ENCODE measurements around the gene MYEOV. TPM values are rescaled to one million over a fixed set of nuclear protein-coding genes. Genes with fewer than 3 reads are reported as not detected.

Gene MYEOV
- 1 to 10 TPM in 1 of 2 donors, under 1 TPM in 1; 0.16 to 2.9 TPM for total RNA-seq
- long read RNA-seq, result 0 reads

DNA sequence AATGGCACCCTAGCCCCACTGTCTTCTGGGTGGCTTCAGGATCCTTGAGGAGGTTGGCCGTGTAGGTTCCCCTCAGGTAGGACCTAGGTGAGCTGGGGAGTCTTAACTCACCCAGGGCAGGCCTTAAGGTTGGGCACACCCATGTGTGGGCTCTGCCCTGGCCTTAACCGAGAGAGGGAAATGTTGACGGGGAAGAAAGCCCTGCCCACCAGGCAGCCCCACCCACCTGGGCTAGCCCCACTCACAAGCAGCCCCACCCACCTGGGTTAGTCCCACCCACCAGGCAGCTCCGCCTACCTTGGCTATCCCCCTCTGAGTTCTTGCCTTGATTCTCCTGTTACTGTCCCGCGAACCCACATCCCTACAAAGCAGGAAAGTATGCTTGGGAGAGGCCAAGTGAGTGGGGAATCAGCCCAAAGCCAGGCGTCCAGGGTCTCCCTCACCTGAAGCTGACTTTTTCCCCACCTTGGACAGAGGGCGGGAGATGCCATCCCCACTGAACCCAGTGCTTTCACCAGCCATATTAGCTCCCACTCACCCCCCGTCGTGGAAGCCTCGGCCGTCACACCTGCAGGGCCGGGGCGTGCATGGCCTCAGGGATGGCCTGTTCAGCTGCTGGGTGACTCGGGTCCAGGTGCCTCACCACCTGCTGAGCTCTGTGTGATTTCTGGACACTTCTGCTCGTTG, at the start of gene MYEOV:
Gene MYEOV, plus strand, starts transcription at position 337 of the 687 bp plus-strand sequence. CDS start 1,200 bp downstream, outside the sequence.
- peak; percentile 26 for DNase-seq
- ATAC-seq, result no peak
- intact Hi-C loops (cut with DNase I), result loop anchor here (5.0 kb wide), 1 partner anchor 348 kb away; the partner anchor contains the start of gene CCND1 (in 2 of the 2)

GRCh38 chr11:69244266-69244665, 49.7 kb upstream of the MYEOV start:
- no peak for DNase-seq
- intact Hi-C loops (cut with DNase I), result no loop called here
- no peak for ATAC-seq

- no peak for DNase-seq
- no peak for ATAC-seq
- intact Hi-C loops (cut with DNase I), result no loop called here
Observed at GRCh38 chr11:69245041-69245440, 48.9 kb upstream of the MYEOV start.

- no peak for DNase-seq
- no peak for ATAC-seq
- intact Hi-C loops (cut with DNase I), result no loop called here
Observed at GRCh38 chr11:69245491-69246345, 48.2 kb upstream of the MYEOV start.

- intact Hi-C loops (cut with DNase I), result no loop called here
- DNase-seq (no peak), ATAC-seq (no peak)
Observed at GRCh38 chr11:69249311-69250185, 44.4 kb upstream of the MYEOV start.

DNA sequence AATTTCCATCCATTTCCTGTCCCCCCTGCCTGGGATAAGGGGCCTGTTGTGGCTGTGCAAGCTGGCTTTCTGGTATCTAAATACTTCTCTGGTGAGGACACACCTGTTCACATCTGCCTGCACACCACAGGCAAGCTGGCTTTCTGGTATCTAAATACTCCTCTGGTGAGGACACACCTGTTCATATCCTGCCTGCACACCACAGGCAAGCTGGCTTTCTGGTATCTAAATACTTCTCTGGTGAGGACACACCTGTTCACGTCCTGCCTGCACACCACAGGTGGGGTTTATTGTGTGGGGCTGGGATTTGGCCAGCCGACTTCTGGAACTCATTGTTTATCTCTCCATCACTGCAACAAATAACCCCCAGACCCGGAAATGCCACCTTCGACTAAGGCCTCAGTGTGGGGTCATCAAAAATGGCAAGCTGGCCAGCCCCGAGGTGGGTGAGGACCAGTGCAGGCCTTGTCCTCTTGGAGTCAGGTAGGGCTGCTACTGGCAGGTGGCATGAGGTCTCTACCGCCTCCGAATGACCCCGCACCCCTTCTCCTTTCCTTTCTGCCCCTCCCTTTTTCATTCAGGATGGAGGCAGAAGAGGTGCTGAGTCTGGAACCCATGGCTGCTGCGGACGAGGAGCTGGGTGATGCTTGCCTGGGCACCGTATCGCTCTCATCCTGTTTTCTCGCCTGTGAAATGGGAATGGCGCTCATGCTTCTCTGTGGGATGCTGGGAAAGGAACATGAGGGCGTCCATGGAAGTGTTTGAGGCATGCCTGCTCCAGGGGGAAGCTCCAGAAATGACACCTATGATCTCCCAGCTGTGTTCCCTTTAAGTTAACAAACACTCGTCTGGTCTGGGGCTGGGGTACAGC, 43.5 kb upstream of the MYEOV start:
- DNase-seq, result no peak
- ATAC-seq, result no peak
- intact Hi-C loops (cut with DNase I), result no loop called here

GRCh38 chr11:69251057-69251393, 42.9 kb upstream of the MYEOV start:
- intact Hi-C loops (cut with DNase I), result no loop called here
- no peak for ATAC-seq

DNA sequence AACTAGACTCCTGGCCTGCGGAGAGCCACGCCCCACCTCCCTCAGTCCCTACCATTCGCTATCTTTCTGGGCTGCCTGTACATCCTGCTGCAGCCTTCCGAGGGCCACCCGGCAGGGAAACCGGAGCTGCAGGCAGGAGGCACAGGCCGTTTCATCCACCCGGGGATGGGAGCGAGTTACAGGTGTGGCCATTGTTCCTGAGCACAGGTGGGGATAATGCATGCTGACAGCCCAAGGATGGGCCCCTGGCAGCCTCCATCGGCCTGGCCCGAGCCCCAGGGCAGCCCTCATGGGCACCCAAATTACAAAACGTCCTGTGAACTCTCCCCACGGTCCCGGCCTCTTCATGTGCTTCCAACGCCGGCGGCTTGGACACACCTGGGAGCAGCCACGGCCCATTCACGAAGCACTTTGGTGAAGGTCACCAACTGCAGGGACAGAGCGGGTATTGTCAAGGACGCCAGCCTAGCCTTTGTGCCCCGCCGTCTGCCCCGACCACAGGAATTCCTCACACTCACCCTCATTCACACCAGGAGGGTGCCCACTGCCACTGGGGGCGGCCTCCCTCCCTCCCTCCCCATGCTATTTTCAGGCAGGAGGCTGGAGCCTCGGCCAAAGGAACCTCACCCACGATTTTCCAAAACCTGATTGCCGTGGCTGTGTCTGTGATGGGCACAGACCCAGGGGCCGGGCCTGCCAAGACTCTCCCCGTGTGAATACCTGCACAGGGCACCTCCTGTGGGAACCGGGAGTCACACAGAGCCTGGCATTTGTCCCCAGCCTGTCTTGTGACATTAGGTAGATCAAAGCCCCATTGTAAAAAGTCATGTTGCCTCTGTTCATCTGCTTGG, 42.1 kb upstream of the MYEOV start:
- no peak for DNase-seq
- no peak for ATAC-seq
- intact Hi-C loops (cut with DNase I), result no loop called here

More at GRCh38 chr11:69251057-69251393, 42.9 kb upstream of the MYEOV start:
- no peak for DNase-seq

DNA sequence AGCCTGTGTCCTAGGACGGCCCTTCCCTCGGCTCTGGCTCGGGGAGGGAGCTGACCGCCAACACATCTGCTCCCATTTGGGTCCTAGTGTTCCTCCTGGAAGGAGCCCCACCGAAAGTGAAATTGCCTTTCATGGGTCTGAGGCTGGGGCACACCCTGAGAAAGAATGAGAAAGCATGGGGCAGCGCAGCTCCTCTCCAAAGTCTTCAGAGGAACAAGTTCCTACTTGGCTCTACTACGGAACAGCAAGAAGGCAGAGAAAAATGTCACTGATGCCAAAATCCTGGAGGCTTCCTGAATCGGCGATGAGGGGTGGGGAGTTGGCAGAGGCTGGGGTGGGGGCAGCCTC, 41.5 kb upstream of the MYEOV start:
- DNase-seq, result no peak
- intact Hi-C loops (cut with DNase I), result no loop called here
- ATAC-seq, result no peak

DNA sequence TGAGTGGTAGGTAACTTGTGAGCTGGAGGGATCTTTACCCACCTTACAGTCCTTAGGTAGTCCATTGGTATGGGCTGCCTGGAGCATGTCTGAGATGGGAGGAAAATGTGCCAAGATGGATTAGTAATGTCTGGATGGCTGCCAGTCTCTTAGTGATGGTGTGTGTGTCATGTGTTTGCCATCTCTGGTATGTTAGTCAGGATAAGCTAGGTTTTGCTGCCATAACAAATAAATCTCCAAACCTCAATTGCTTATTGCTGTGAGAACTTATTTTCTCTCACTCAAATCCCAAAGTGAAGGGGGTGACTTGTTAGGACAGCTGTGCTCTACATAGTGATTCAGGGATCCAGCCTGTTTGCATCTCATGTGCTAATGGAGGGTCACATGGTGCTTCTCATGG, 40.9 kb upstream of the MYEOV start:
- ATAC-seq (no peak), DNase-seq (no peak)
- intact Hi-C loops (cut with DNase I), result no loop called here

- intact Hi-C loops (cut with DNase I), result no loop called here
- ATAC-seq (no peak), DNase-seq (no peak)
Observed at GRCh38 chr11:69257134-69257533, 36.8 kb upstream of the MYEOV start.

- intact Hi-C loops (cut with DNase I), result no loop called here
- ATAC-seq (no peak), DNase-seq (no peak)
Observed at GRCh38 chr11:69257838-69258658, 35.9 kb upstream of the MYEOV start.

DNA sequence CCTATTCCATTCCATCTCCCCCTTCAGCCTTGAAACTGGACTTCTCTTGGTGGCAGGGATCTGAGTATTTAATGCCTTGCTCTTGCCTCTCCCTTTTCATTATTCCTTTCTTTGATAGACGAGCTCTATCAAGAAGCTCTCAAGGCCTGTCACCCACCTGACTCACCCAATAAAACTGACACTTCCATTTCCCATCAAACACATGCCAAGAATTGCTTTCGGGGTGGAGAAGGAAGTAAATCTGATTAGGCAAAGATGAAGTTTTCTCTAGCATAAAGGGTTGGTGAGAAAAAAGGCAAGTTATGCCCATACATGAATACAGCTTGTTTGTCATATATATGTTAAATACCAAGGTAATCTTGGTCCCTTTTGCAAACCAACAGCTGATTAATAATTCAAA, 34.9 kb upstream of the MYEOV start:
- intact Hi-C loops (cut with DNase I), result no loop called here

GRCh38 chr11:69260622-69261021, 33.3 kb upstream of the MYEOV start:
- intact Hi-C loops (cut with DNase I), result no loop called here
- DNase-seq, result no peak
- no peak for ATAC-seq

More for the DNA sequence above, 34.9 kb upstream of the MYEOV start:
- DNase-seq (no peak), ATAC-seq (no peak)

DNA sequence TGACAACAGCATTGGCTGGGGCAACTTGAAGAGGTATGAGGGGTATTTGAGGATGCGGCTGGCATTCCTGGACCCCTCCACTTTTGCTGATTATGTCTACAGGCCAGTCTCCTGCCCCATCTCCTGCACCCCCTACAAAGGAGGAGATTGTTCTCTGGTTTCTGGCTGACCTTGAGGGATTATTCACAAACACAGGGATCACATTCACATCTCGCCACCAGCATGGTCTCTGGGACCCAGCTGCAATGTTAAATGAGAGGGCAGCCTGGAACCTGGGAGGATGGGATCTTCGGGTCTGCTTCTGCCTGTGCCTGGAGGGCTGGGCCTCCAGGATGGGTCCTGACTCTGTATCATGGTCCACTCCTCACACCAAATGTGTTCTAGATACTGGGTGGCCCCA, 32.8 kb upstream of the MYEOV start:
- DNase-seq, result no peak
- intact Hi-C loops (cut with DNase I), result no loop called here
- no peak for ATAC-seq

GRCh38 chr11:69262918-69263735, 30.8 kb upstream of the MYEOV start:
- ATAC-seq (no peak), DNase-seq (no peak)
- intact Hi-C loops (cut with DNase I), result no loop called here

Data from left cardiac atrium (tissue), 4 donors.